ENCODE data around the gene COL9A1. TPM values are rescaled to one million over a fixed set of nuclear protein-coding genes. Genes with fewer than 3 reads are reported as not detected.

COL9A1 gene
- total RNA-seq, 2 donors from 2014 or later = 5.8 to 10.0 TPM

DNA sequence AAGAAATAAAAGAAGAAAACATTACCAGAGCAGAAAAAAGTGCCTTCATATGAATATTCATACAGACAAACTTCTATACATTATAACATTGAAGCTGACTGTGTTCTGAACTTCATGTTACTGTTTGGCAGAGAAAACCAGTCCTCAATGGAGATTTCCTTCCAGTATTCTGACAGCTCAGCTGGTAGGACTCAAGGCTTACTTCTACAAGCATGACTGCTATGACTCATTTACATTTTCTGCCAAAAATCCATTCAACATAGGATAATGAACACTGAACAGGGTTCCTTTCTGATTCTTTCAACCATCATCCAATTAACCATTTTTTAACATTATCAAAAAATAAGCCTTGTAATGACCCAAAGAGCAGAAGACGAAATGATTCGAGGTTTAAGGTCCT lies 25.4 kb downstream of the COL9A1 start:
- no peak overlapping the region for H3K4me3 Mint-ChIP-seq
- peaks cover 20% of the 10 kb centered on the region for H3K27me3 ChIP-seq (ENCODE audit: control insufficient read depth, insufficient read depth, low read length, poor library complexity, severe bottlenecking)
- no peaks in the 10 kb centered on the region for H3K4me1 Mint-ChIP-seq
- no peak overlapping the region for H3K9ac ChIP-seq (ENCODE audit: extremely low read depth, low read length, poor library complexity, severe bottlenecking)
- no peaks in the 10 kb centered on the region for H3K9me3 ChIP-seq (ENCODE audit: control insufficient read depth, low read length)
- no peak overlapping the region for H3K4me3 ChIP-seq (ENCODE audit: low read length)
- TF ChIP-seq, protein P1, sequence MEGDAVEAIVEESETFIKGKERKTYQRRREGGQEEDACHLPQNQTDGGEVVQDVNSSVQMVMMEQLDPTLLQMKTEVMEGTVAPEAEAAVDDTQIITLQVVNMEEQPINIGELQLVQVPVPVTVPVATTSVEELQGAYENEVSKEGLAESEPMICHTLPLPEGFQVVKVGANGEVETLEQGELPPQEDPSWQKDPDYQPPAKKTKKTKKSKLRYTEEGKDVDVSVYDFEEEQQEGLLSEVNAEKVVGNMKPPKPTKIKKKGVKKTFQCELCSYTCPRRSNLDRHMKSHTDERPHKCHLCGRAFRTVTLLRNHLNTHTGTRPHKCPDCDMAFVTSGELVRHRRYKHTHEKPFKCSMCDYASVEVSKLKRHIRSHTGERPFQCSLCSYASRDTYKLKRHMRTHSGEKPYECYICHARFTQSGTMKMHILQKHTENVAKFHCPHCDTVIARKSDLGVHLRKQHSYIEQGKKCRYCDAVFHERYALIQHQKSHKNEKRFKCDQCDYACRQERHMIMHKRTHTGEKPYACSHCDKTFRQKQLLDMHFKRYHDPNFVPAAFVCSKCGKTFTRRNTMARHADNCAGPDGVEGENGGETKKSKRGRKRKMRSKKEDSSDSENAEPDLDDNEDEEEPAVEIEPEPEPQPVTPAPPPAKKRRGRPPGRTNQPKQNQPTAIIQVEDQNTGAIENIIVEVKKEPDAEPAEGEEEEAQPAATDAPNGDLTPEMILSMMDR (conservative IDR thresholded peaks at IDR 0.05) = no peak
- H3K27me3 Mint-ChIP-seq (ENCODE audit: insufficient read depth) = peaks cover 32% of the 10 kb centered on the region
- H3K36me3 ChIP-seq (ENCODE audit: control insufficient read depth, insufficient read depth, low read length) = no peaks in the 10 kb centered on the region
- no peaks in the 10 kb centered on the region for H3K4me1 ChIP-seq (ENCODE audit: control insufficient read depth, insufficient read depth, low read length)
- no peak overlapping the region for H3K27ac Mint-ChIP-seq
- DNase-seq = no peak
- no peaks in the 10 kb centered on the region for H3K36me3 Mint-ChIP-seq (ENCODE audit: low read depth)
- WGBS, 2 experiments (ENCODE audit: insufficient coverage in 1 of 2, insufficient read length in 1 of 2) = 96 to 100% methylated on average over 1 to 2 of the region's 2 CpGs
- H3K27ac ChIP-seq (ENCODE audit: low read depth, low read length) = no peak overlapping the region
- H3K9me3 Mint-ChIP-seq = peaks cover 4% of the 10 kb centered on the region

DNA sequence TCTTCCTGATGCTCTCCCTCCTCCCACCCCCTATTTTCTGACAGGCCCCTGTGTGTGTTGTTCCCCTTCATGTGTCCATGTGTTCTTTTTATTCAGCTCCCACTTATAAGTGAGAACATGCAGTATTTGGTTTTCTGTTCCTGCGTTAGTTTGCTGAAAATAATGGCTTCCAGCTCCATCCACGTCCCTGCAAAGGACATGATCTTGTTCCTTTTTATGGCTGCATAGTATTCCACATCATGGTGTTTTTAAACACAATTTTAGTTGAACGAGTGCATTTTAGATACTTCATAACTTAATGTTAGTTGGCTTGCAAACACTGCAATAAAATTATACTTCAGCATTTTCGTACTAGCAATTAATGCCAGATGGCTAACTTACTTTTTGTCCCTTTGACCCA lies 28.5 kb downstream of the COL9A1 start:
- Histone ChIP-seq H3K4me3 (ENCODE audit: low read length) (no peak overlapping the region), H3K27me3 (ENCODE audit: control insufficient read depth, insufficient read depth, low read length, poor library complexity, severe bottlenecking) (no peaks in the 10 kb centered on the region), H3K9ac (ENCODE audit: extremely low read depth, low read length, poor library complexity, severe bottlenecking) (no peak overlapping the region), H3K36me3 (ENCODE audit: control insufficient read depth, insufficient read depth, low read length) (no peaks in the 10 kb centered on the region), H3K27ac (ENCODE audit: low read depth, low read length) (no peak overlapping the region), H3K9me3 (ENCODE audit: control insufficient read depth, low read length) (no peaks in the 10 kb centered on the region), H3K4me1 (ENCODE audit: control insufficient read depth, insufficient read depth, low read length) (no peaks in the 10 kb centered on the region)
- H3K4me3 Mint-ChIP-seq = no peak overlapping the region
- no peaks in the 10 kb centered on the region for H3K36me3 Mint-ChIP-seq (ENCODE audit: low read depth)
- TF ChIP-seq, protein P1 (conservative IDR thresholded peaks at IDR 0.05) = no peak
- no peaks in the 10 kb centered on the region for H3K9me3 Mint-ChIP-seq
- WGBS, 2 experiments (ENCODE audit: insufficient coverage in 1 of 2, insufficient read length in 1 of 2) = 86 to 98% methylated on average over 3 to 4 of the region's 4 CpGs
- H3K27ac Mint-ChIP-seq = no peak overlapping the region
- no peak for DNase-seq
- peaks cover 4% of the 10 kb centered on the region for H3K27me3 Mint-ChIP-seq (ENCODE audit: insufficient read depth)
- no peaks in the 10 kb centered on the region for H3K4me1 Mint-ChIP-seq

DNA sequence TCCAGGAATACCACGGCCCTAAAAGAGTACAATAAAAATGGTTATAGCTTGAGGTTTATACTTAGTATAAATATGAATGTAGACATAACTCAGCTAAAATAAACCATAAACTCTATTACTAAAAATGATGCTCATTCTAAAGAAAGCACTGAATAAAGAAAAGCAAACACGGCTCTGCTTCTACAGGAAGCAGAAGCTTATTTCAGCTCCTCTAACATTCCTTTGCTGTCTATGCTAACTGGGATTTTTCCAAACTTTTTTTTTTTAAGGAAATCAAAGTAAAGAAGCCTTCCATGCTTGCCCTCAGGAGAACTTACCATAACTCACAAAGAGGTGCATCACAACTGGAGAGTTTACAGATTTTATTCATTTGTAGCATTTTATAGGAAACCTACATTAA lies 30.8 kb downstream of the COL9A1 start:
- TF ChIP-seq, protein P1 (conservative IDR thresholded peaks at IDR 0.05) = no peak
- H3K4me3 ChIP-seq (ENCODE audit: low read length) = no peak overlapping the region
- no peak for DNase-seq
- Mint-ChIP-seq H3K4me3 (no peak overlapping the region), H3K4me1 (no peaks in the 10 kb centered on the region), H3K27me3 (ENCODE audit: insufficient read depth) (no peaks in the 10 kb centered on the region), H3K27ac (no peak overlapping the region), H3K9me3 (no peaks in the 10 kb centered on the region), H3K36me3 (ENCODE audit: low read depth) (no peaks in the 10 kb centered on the region)
- H3K27ac ChIP-seq (ENCODE audit: low read depth, low read length) = no peak overlapping the region
- no peaks in the 10 kb centered on the region for H3K4me1 ChIP-seq (ENCODE audit: control insufficient read depth, insufficient read depth, low read length)
- no peak overlapping the region for H3K9ac ChIP-seq (ENCODE audit: extremely low read depth, low read length, poor library complexity, severe bottlenecking)
- H3K9me3 ChIP-seq (ENCODE audit: control insufficient read depth, low read length) = no peaks in the 10 kb centered on the region
- 86 to 90% methylated on average over 1 of the region's 2 CpGs for WGBS, 2 experiments (ENCODE audit: insufficient coverage in 1 of 2, insufficient read length in 1 of 2)
- H3K36me3 ChIP-seq (ENCODE audit: control insufficient read depth, insufficient read depth, low read length) = no peaks in the 10 kb centered on the region
- no peaks in the 10 kb centered on the region for H3K27me3 ChIP-seq (ENCODE audit: control insufficient read depth, insufficient read depth, low read length, poor library complexity, severe bottlenecking)

All from endodermal cell (in vitro differentiated cells).